Astrocyte of the hippocampus (primary cell): ENCODE measurements around the gene ZNF614.
"Not testable (repeated sequence)": the region's sequence is repeated elsewhere in the genome, so short reads cannot be mapped to it uniquely, and the experiment has no call there.

Source experiments
- DNase-seq: peaks from one replicate; pipeline ENCODE4 v3.0.0; 2011; ENCODE audit warnings: low read depth, low spot score

Gene ZNF614

GRCh38 chr19:51986309-51987291 lies 41.6 kb downstream of the ZNF614 start, which contains the start of gene ZNF350:
Gene ZNF350, minus strand, starts transcription at chr19:51986840. Its CDS starts 12,480 bp downstream, at chr19:51974360.
- peak; percentile 97 for DNase-seq

- DNase-seq = no peak
Measured at GRCh38 chr19:51983361-51983760, 44.8 kb downstream of the ZNF614 start.

GRCh38 chr19:51980926-51981325 lies 47.3 kb downstream of the ZNF614 start:
- DNase-seq = not testable (repeated sequence)

- DNase-seq = no peak
Measured at GRCh38 chr19:51980116-51980736, 48.0 kb downstream of the ZNF614 start.

- DNase-seq = no peak
Measured at GRCh38 chr19:51978882-51979281, 49.3 kb downstream of the ZNF614 start.

GRCh38 chr19:51977346-51977745 lies 50.8 kb downstream of the ZNF614 start:
- DNase-seq = no peak

- no peak for DNase-seq
Measured at GRCh38 chr19:51976852-51977251, 51.3 kb downstream of the ZNF614 start.

- not testable (repeated sequence) for DNase-seq
Measured at GRCh38 chr19:51975787-51976186, 52.4 kb downstream of the ZNF614 start.

- peak; percentile 32 for DNase-seq
Measured at GRCh38 chr19:51971624-51972023, 56.6 kb downstream of the ZNF614 start.

GRCh38 chr19:51970718-51971117 lies 57.5 kb downstream of the ZNF614 start:
- no peak for DNase-seq

GRCh38 chr19:51965583-51965982 lies 62.6 kb downstream of the ZNF614 start:
- no peak for DNase-seq
